Fibroblast of skin of scalp (primary cell): Measurements from ENCODE around the gene IL37.
"Not testable (repeated sequence)": the region's sequence is repeated elsewhere in the genome, so short reads cannot be mapped to it uniquely, and the experiment has no call there.

Source experiments
- DNase-seq: peaks from one replicate; pipeline ENCODE4 v3.0.0-alpha.2; 2013

IL37 gene

GRCh38 chr2:112923967-112924338 lies 13.0 kb downstream of the IL37 start:
- DNase-seq, result no peak

- DNase-seq, result no peak
Measured at GRCh38 chr2:112924360-112924759, 13.4 kb downstream of the IL37 start.

DNA sequence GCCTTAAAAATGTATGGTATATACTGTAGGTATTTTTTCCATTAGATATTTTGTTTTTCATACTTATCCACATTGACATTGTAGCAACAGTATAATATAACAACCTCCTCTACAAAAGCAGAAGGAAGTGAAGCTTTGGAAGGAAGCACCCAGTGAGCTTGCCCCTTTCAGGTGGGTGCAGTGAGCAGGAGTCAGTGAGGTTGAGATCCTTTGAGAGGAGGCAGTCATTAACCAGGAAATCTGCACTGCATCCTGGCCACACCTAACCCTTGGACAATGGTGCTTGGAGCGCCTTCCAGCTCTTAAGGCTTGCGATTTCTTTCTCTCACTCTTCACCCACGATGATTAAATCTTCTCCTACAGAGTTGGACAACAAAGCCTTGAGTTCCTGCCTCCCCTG lies 13.9 kb downstream of the IL37 start:
- DNase-seq, result no peak

- no peak for DNase-seq
Measured at GRCh38 chr2:112926707-112927106, 15.7 kb downstream of the IL37 start.

- DNase-seq, result no peak
Measured at GRCh38 chr2:112927745-112928144, 16.8 kb downstream of the IL37 start.

- no peak for DNase-seq
Measured at GRCh38 chr2:112933261-112933660, 22.3 kb downstream of the IL37 start.

DNA sequence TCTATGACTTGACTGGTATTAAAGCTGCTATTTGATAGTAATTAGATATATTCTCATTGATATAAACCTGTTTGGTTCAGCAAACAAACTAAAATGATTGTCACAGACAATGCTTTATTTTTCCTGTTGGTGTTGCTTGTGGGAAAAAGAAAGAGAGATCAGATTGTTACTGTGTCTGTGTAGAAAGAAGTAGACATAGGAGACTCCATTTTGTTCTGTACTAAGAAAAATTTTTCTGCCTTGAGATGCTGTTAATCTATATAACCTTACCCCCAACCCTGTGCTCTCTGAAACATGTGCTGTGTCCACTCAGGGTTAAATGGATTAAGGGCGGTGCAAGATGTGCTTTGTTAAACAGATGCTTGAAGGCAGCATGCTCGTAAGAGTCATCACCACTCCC lies 23.2 kb downstream of the IL37 start:
- DNase-seq, result not testable (repeated sequence)

DNA sequence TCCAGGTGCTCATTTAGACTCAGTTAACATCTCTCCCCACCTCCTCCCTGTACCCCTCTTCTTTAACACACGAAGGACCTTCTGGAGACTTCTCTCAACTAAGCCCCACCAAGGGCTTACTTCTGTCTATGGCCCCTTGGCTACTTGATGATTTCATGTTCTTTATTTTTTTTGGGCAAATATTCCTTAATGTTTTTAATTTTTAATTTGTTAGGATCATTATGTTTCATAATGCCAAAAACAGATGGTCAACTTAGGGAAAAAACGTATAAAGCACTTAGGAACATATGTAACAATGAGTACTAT lies 25.9 kb downstream of the IL37 start:
- DNase-seq, result no peak

- peak; percentile 53 for DNase-seq
Measured at GRCh38 chr2:112938904-112939303, 27.9 kb downstream of the IL37 start.

DNA sequence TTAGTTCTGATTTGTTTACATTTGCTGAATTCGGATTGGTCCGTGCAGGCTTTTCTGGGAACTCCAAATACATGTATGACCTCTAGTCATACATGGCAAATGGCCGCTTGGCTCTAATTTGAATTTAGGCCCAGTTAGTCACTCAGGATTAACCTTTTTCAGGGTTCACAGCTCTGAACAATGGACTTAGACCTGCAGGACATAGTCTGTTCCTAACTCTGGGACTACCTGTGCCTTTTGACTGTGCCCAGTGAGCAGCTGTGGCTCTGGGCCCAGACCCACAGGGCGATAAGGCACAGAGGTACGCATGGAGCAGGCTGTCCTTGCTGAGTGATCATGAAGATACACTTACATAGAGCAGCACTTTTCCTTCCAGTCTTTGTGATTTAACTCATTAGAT lies 28.5 kb downstream of the IL37 start:
- no peak for DNase-seq

DNA sequence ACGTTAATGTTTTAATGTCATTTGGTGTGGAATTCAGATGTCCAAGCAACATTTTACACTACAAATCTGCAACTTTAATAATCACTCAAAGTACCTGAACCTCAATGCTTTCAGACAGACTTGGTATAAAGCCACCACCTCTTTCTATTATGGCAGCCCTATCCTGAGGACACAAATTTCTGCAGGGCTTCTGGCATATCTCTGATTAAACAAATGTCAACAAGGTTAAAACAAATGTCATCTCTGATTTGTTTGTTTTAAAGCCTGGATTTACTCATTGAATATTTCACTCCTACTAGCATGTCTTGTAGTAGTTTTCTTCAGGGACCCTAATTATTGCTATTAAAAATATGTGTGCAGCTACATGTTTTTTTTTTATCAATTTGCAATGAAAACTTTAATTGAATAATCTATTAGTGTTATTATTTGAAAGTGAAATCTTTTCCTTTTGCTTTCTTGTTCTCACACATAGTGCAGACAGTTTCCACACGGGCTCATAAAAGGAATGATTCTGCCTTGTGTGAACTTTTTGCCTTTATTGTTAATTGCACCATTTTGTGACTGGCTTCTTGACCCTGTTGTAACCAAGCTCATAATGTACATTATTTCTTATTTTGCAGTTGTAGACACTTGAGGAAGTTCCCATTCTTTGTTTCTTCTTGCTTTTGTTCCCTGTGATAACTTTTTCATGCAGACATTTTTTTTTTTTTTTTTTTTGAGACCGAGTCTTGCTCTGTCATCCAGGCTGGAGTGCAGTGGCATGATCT lies 30.1 kb downstream of the IL37 start:
- no peak for DNase-seq

DNA sequence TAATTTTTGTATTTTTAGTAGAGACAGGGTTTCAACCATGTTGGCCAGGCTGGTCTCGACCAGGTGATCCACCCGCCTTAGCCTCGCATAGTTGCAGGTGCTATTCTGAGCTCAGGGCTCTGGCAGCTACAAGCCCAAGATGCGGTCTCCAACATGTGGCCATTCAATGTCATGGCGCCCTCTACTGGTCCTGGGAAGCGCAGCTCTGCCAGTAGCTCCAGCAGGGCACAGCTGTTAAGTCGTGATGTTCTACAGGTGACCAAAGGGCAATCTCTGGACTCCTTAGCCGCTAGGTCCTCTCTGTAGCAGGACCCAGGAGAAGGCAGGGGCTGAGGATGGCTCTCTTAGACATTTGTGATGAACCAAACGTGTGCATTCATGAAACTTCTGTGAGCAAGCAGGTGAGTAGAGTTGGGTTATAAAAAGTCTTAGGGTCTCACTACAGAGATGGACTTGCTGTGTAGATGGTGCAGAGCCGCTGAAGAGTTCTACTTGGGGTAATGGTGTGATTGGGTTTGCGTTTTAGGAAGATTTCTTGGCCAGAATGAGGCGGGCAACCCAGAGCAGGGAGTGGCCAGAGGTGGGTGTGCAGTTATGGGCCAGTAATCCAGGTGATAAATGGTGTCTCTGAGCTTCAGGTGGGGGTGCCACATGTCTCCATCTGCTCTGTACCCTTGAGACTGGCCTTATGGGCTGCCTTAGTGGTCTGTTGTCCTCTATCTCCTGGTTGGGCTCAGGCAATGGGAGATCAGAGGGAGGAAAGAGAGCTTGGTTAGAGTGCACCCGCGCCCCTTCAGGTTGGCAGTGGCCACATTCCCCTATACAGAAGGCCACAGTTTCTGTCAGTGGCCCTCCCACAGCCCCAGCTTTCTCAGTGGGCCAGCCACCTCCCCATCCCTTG lies 31.0 kb downstream of the IL37 start:
- peak; percentile 73 for DNase-seq

- no peak for DNase-seq
Measured at GRCh38 chr2:112942654-112943002, 31.7 kb downstream of the IL37 start.

DNA sequence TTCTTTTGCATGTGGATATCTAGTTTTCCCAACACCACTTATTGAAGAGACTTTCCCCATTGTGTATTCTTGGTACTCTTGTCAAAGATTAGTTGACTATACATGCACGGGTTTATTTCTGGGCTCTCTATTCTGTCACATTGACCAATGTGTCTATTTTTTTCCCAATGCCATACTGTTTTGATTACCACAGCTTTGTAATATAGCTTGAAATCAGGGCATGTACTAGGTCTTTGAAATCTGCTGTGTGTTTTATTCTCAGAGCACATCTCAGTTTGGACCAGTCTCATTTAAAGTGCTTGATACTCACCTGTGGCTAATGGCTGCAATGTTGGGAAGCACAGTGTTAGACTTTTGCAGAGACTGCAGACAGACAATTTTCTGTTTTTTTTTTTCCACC lies 34.0 kb downstream of the IL37 start:
- DNase-seq, result no peak

GRCh38 chr2:112946086-112946485 lies 35.1 kb downstream of the IL37 start:
- no peak for DNase-seq

- DNase-seq, result no peak
Measured at GRCh38 chr2:112947374-112947773, 36.4 kb downstream of the IL37 start.

GRCh38 chr2:112949456-112949855 lies 38.5 kb downstream of the IL37 start:
- DNase-seq, result no peak

- DNase-seq, result no peak
Measured at GRCh38 chr2:112954364-112954763, 43.4 kb downstream of the IL37 start.

- DNase-seq, result no peak
Measured at GRCh38 chr2:112957511-112957910, 46.5 kb downstream of the IL37 start.

DNA sequence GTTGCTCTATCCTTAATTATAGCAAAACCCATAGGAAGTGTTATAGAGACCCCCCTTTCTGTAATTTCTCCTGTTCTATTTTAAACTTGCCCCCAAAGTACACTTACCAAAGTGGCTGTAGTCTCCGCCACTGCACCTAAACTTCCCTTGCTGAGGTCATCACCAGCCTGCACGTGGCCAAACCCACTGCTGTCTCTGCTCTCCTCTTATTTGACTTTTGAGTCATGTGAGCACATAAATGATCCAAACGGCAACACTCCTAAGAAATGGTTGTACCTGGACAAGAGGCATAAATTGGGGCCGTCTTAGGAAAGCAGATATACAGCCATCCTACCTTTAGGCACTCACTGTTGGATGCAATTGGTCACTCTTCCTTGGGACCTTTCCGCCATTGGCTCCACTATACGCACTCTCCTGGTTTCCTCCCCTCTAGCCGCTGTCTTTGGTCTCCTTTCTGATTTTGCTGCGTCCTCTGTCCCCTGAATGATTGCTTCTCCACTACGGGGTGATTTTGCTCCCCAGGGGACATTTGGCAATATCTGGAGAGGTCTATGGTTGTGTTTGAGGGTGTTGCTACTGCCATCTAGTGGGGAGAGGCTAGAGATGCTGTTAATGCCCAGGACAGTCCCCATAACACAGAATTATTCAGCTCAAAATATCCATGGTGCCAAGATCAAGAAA lies 47.6 kb downstream of the IL37 start:
- DNase-seq, result peak; percentile 72

- DNase-seq, result no peak
Measured at GRCh38 chr2:112959109-112959812, 48.3 kb downstream of the IL37 start.

DNA sequence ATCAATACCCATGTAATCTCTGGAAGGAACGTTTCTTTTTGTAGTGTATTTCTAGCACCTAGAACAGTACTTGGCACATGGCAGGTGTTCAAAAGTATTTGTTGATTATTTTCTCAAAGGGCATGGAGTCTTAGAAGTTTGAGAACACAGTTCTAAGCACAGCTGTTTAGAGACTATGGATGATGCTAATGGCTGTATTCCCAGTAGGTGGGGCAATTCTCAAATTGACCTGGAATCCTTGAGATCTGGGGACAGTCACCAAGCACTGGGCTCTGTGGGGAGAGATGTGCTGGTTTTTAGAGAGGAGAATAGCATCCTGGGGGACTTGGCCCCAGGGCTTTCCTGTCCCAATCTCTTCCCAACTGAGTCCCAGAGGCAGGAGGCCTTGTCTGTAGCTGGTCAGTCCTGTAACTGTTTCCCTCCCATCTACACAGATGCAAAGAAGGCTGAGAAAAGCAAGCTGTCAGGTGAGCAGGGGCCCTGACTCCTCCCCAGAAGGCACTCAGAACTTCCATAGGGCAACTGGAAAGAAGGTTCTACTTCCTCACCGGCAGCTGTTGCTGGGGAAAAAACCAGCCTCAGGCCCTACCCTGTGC lies 49.4 kb downstream of the IL37 start:
- no peak for DNase-seq
